GM21447 (cell line): ENCODE results near the gene TMEM200A.
A peak's percentile ranks its signal among the peaks of the same experiment; 100 is the strongest.

ENCODE experiments used
- ATAC-seq: cut with Tn5 transposase; IDR thresholded peaks from one replicate; pipeline ENCODE4 v1.9.1; 2021; ENCODE audit not compliant: unreplicated experiment

Gene TMEM200A

GRCh38 chr6:130377371-130377770 lies 11.6 kb downstream of the TMEM200A start:
- ATAC-seq, result no peak

- ATAC-seq, result no peak
Measured at GRCh38 chr6:130377915-130378314, 12.1 kb downstream of the TMEM200A start.

DNA sequence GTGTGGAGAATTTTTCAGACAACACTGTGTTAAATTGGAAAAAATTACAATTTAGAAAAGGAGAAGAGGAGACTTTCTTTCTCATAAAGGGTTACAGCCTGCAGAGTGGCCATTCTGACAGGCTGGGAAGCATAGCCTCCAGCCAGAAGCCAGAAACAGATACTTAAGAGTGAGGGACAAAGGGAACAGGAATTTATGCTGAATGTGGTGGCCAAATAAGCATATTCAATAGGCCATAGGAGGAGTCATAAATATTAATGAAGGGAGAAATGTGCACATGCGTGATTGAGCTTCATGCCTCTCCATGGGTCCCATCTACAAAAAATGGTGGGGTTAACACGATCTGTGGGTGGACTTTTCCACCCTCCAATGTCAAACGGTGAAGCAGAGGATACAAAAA lies 13.4 kb downstream of the TMEM200A start:
- no peak for ATAC-seq

DNA sequence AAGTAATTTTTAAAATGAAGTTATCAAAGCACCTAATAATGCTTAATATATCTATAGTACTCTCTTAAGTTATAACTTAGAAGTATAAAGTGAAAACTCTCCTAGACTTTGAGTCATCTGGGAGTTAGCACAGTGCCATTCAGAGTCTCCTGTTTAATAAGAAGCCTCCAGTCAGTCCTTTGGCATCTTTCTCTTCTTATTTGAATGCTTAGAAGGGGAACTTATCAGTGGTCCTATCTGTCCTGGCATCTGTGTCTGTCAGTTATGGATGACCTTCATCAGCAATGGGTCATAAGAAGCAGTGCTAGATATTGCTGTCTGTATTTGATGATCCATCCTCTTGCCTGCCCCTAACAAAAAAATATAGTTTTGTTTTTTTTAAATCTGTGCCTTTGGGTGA lies 15.2 kb downstream of the TMEM200A start:
- ATAC-seq, result no peak

DNA sequence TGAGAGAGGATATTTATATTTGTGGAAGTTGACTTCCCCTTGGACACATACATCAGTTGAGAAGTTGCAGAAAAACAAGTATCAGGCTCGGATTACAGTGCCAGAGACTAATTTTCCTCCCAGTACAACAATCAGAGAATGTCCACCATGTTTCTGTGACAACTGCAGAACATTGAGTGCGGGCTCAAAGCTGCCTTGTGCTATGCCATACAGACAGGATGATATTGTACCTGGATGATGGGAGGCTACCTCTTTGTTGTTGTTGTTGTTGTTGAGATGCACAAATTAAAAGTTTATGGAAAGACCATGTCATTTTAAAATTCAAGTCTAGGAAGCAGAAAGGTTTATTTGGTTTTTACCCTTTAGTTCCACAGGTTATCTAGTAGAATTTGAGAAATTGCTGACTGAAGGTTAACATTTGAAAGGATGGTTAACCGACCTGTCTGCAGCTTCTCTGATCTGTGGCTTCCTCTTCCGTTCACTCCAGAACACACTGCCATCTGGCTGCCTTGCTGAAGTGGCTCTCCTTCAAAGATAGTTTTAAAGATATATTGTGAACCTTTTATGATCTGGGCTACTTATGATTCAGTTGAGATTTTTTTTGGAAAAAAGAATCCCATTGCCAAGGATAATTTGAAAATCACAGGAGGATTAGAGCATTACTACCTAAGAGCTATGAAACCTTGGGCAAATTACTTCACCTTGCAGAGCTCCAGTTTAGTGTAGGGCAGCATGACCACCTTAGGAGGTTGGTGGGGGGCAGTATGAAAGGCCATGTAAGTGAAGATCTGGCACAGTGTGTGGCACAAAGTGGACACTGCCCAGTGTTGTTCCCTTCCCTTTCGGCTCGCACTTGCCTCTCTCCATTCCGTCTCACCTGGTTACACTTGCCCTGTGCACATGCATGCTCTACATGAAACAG lies 15.9 kb downstream of the TMEM200A start:
- ATAC-seq, result peak; percentile 68

DNA sequence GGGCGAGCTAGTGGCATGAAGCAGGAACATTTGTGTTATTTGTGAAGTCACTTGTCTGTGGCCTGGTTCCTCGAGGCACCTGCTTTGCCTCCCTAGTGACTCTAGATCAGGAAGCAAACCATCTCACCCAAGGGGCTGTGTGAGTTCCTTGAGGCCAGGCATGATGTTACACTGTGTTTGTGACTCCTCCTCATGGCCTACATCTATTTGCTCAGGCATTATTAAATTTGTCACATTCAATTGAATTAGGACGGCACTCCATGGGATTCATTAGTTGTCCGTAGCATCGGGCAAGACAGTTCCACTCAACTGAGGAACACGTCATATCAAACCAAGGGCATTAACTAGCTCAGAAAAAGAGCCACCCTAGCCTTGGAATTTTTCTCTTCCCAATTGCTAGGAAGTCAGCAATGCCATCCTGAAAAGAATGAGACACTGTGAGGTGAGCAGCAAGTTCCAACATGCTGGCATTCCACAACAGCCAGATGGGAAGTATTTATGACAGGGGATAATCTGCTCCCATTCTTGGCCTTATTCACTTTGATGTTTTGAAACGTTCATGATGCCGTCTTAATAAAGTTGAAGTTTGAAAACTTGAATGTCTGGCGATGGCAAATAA lies 17.2 kb downstream of the TMEM200A start:
- ATAC-seq, result no peak

DNA sequence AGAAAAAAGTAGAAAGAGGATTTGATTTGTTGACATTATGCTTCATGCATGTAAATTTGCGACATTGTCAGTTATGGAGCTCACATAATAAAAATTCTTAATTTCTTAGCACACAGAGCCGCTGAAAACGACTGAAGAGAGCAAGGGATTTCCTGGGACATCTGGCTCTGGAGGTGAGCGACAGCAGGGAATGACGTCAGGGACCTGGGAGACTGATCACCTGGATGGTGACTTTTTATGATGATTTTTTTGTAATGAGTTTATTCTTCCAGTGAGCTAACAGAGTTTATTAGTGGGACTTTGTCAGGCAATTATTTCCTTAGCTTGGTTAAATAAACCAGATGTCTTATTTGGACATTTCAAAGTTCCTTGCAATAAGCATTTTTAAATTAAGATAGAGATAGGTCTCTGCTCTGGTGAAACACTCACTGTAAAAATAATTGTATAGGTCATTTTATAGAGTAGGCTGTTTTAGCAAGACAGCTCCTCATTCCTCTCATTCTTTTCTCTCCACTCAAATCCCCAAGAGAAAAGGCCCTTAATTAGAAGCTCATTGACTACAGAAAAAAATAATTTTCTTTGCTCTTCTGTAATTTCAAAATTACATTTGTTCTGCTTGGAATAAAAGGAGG lies 19.4 kb downstream of the TMEM200A start:
- no peak for ATAC-seq

DNA sequence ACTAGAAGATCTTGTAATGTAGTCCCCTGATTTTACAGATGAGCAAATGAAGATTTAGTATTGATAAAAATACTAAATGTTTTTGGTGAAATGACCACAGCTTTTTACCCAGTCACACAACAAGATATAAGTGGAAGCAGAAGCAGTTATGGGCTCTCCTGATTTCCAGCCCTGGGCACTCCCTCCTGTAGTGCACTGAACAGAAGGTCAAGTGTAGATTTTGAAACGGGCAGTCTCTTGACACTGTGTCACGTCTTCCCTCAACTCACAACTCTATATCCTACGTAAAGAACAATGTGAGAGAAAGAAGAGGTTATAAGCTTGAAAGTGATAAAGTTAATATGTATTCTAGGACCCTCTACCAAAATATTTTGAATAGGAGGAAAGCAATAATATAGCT lies 23.3 kb downstream of the TMEM200A start:
- no peak for ATAC-seq

GRCh38 chr6:130390890-130391289 lies 25.1 kb downstream of the TMEM200A start:
- ATAC-seq, result no peak

DNA sequence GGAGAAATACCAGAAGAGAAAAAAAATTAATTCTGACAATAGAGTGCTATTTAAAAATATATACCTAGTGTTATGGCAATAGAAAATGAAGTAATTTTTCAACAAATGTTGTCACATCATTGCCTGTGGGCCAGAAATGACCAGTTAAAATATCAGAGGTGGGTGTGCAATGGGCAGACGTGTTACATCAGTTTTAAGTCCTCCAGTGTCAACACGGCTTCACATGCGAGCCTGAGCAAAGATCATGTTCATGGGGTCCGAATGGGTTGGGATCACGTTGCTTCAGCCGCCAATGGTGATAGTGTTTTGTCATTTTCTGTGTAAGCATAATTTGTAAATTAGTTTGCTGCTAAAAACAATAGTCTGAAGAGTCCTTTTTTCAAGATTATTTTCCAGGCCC lies 27.5 kb downstream of the TMEM200A start:
- ATAC-seq, result no peak

- no peak for ATAC-seq
Measured at GRCh38 chr6:130394246-130394645, 28.4 kb downstream of the TMEM200A start.

GRCh38 chr6:130395164-130395563 lies 29.3 kb downstream of the TMEM200A start:
- no peak for ATAC-seq

GRCh38 chr6:130396722-130397121 lies 30.9 kb downstream of the TMEM200A start:
- no peak for ATAC-seq

- no peak for ATAC-seq
Measured at GRCh38 chr6:130405549-130405948, 39.7 kb downstream of the TMEM200A start.

DNA sequence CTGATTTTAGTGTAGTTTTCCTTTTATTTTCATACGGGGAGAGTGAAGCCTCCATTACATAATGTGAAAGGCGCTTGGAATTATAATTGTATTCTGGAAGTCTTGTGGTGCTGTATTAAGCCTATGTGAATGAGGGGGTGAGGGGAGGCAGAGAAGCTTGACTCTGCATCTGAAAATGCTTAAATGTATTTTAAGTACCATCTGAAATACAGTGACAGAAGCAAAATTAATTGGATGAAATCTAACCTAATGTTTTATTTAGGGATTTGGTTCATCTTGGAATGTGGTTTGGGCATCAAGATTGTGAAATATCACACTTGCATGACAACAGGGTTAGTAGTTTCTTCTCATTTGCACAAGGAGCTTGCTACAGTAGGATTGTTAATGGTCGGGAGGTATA lies 41.2 kb downstream of the TMEM200A start:
- ATAC-seq, result no peak

- ATAC-seq, result no peak
Measured at GRCh38 chr6:130409418-130410100, 43.7 kb downstream of the TMEM200A start.

- no peak for ATAC-seq
Measured at GRCh38 chr6:130411481-130411880, 45.7 kb downstream of the TMEM200A start.

DNA sequence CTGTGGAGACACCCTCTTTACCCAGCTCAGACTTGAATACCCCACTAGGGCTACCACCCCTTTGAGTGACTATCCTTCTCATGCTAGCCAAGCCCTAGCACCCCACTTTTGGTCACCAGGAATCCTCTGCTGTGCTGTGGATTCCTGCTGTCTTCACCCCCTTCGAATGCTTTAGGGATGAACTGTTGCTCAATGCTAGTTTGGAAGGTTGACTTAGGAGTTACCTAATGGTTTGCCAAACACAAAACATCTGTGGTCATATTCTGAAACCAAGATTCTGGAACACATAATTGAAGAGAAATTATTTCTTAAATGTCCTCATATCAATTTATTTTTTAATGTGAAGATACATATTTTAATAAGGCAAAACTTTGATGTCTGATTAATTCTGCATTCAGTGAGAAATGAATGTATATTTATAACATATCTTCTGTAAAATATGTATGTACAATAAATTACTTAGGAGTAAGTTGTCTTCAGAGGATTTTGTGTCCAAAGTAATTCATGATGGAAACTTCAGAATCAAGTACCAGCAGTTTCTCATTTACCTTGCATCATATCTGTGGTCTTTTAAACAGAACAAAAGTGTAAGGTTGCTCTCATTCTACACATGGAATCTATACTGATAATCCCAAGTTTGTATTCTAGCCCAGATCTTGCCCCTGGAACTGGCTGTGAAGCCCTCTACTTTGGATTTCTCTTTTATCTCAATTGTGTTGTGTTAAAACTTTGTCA lies 46.9 kb downstream of the TMEM200A start:
- ATAC-seq, result no peak

GRCh38 chr6:130417951-130418350 lies 52.1 kb downstream of the TMEM200A start:
- ATAC-seq, result no peak

GRCh38 chr6:130420911-130421310 lies 55.1 kb downstream of the TMEM200A start:
- ATAC-seq, result no peak

DNA sequence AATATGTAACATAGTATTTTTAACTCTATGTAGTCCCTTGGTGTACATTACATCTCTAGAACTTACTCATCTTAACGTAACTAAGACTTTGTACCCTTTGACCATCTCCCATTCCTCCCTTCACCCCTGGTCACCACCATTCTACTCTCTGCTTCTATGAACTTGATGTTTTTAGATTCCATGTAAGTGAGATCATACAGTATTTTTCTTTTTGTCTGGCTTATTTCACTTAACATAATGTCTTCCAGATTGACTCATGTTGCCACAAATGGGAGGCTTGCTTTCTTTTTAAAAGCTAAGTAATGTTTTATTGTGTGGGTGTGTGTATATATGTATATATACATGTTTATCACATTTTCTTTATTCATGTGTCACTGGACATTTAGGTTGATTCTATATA lies 55.8 kb downstream of the TMEM200A start:
- no peak for ATAC-seq
